MG63 (cell line): ENCODE measurements around the gene PEX3. TPM values are rescaled to one million over a fixed set of nuclear protein-coding genes. Genes with fewer than 3 reads are reported as not detected.
"Not testable (repeated sequence)": the region's sequence is repeated elsewhere in the genome, so short reads cannot be mapped to it uniquely, and the experiment has no call there.

Experiments
- DNase-seq: peaks from one replicate; pipeline ENCODE4 v3.0.0-alpha.2; 2020
- H3K27me3 ChIP-seq: fragments of 250-450 bp; sonication (Bioruptor Pico); 2 replicates; pipeline ENCODE4 v1.5.1; 2020; ENCODE audit warnings: mild to moderate bottlenecking, moderate library complexity
- H3K36me3 ChIP-seq: fragments of 250-450 bp; sonication (Bioruptor Pico); 2 replicates; pipeline ENCODE4 v1.5.1; 2020; ENCODE audit warnings: mild to moderate bottlenecking, moderate library complexity
- H3K4me3 ChIP-seq: fragments of 250-450 bp; sonication (Bioruptor Pico); 2 replicates; pipeline ENCODE4 v1.5.1; 2020; ENCODE audit warnings: mild to moderate bottlenecking, moderate library complexity
- H3K9me3 ChIP-seq: fragments of 250-450 bp; sonication (Bioruptor Pico); 2 replicates; pipeline ENCODE4 v1.5.1; 2020; ENCODE audit warnings: mild to moderate bottlenecking, moderate library complexity
- total RNA-seq: library from RNA; depleted of rRNA; stranded (reverse); fragments of >200 nt; shearing (Covaris generic); gene quantifications from 2 replicates; pipeline ENCODE4 v1.2.3, GENCODE V29; 2014; ENCODE audit warnings: low replicate concordance

PEX3 gene
- total RNA-seq, 1 experiment from 2014 or later: 13.6 TPM

- H3K9me3 ChIP-seq: no peaks in the 10 kb centered on the region
- DNase-seq: peak; percentile 2
Observed at GRCh38 chr6:143485967-143486366, 35.4 kb downstream of the PEX3 start.

DNA sequence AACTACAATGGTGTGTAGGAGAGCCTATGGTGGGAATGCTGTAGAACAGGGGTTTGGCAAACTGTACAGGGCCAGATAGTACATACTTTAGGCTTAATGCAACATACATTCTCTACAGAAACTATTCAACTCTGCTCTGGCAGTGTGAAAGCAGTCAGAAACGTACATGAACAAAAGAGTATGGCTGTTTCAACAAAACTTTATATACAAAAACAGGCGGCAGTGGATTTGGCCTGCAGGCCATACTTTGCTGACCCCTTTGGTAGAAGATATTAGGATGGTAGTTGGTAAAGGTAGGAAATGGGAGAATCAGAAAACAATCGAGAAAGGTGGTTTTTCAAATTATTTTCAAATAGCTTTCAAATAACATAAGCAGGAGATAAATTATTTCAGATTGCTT, 36.1 kb downstream of the PEX3 start:
- no peak for DNase-seq
- Histone ChIP-seq H3K36me3 (no peaks in the 10 kb centered on the region), H3K27me3 (no peaks in the 10 kb centered on the region), H3K9me3 (no peaks in the 10 kb centered on the region), H3K4me3 (no peak overlapping the region)

More at GRCh38 chr6:143485967-143486366, 35.4 kb downstream of the PEX3 start:
- no peaks in the 10 kb centered on the region for H3K36me3 ChIP-seq
- no peak overlapping the region for H3K4me3 ChIP-seq
- H3K27me3 ChIP-seq: no peaks in the 10 kb centered on the region

GRCh38 chr6:143490244-143490643, 39.6 kb downstream of the PEX3 start:
- H3K27me3 ChIP-seq: no peaks in the 10 kb centered on the region
- H3K36me3 ChIP-seq: peaks cover 15% of the 10 kb centered on the region
- no peak for DNase-seq
- no peaks in the 10 kb centered on the region for H3K9me3 ChIP-seq
- H3K4me3 ChIP-seq: no peak overlapping the region

DNA sequence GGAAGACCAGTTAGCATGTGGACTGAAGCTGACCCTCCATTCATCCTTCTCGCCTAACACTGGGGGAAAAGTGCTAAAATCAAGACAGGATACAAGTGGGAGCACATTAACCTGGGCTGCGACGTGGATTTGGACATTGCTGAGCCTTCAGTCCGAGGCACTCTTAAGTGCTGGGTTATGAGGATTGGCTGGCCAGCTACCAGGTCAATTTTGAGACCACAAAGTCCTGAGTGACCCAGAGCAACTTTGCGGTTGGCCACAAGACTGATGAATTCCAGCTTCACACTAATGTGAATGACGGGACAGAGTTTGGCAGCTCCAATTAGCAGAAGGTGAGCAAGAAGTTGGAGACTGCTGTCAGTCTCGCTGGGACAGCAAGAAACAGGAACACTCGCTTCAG, 40.2 kb downstream of the PEX3 start:
- H3K36me3 ChIP-seq: peaks cover 20% of the 10 kb centered on the region
- no peak overlapping the region for H3K4me3 ChIP-seq
- H3K27me3 ChIP-seq: no peaks in the 10 kb centered on the region
- H3K9me3 ChIP-seq: no peaks in the 10 kb centered on the region
- no peak for DNase-seq

GRCh38 chr6:143496974-143497373, 46.4 kb downstream of the PEX3 start:
- Histone ChIP-seq H3K9me3 (no peaks in the 10 kb centered on the region), H3K4me3 (no peak overlapping the region), H3K36me3 (peaks cover 55% of the 10 kb centered on the region), H3K27me3 (no peaks in the 10 kb centered on the region)
- DNase-seq: no peak

GRCh38 chr6:143498428-143498827, 47.8 kb downstream of the PEX3 start:
- H3K4me3 ChIP-seq: no peak overlapping the region
- peaks cover 68% of the 10 kb centered on the region for H3K36me3 ChIP-seq
- no peaks in the 10 kb centered on the region for H3K9me3 ChIP-seq
- DNase-seq: no peak
- H3K27me3 ChIP-seq: no peaks in the 10 kb centered on the region

GRCh38 chr6:143501851-143502250, 51.2 kb downstream of the PEX3 start:
- Histone ChIP-seq H3K27me3 (no peaks in the 10 kb centered on the region), H3K9me3 (no peaks in the 10 kb centered on the region), H3K4me3 (no peak overlapping the region), H3K36me3 (peaks cover 69% of the 10 kb centered on the region)
- DNase-seq: no peak

GRCh38 chr6:143504369-143504768, 53.8 kb downstream of the PEX3 start:
- Histone ChIP-seq H3K9me3 (no peaks in the 10 kb centered on the region), H3K4me3 (no peak overlapping the region), H3K36me3 (peaks cover 80% of the 10 kb centered on the region), H3K27me3 (no peaks in the 10 kb centered on the region)
- DNase-seq: no peak

DNA sequence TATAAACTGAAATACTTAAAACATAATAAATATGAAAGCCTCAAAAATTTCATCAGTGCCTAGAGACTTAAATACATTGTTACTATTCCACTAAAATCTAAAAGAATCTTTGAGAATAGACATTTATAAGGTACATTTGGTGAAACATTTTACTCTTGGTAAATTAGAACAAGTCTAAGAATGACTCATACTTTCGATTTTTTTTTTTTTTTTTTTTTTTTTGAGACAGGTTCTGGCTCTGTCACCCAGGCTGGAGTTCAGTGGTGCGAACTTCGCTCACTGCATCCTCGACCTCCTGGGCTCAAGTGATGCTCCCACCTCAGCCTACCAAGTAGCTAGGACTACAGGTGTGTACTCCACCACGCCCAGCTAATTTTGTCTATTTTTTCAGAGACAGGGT, 54.5 kb downstream of the PEX3 start:
- Histone ChIP-seq H3K27me3 (no peaks in the 10 kb centered on the region), H3K4me3 (no peak overlapping the region), H3K36me3 (peaks cover 81% of the 10 kb centered on the region), H3K9me3 (no peaks in the 10 kb centered on the region)
- DNase-seq: no peak

- Histone ChIP-seq H3K4me3 (no peak overlapping the region), H3K36me3 (peaks cover 80% of the 10 kb centered on the region), H3K27me3 (no peaks in the 10 kb centered on the region), H3K9me3 (no peaks in the 10 kb centered on the region)
- no peak for DNase-seq
Observed at GRCh38 chr6:143505537-143505936, 54.9 kb downstream of the PEX3 start.

GRCh38 chr6:143506199-143506598, 55.6 kb downstream of the PEX3 start:
- DNase-seq: no peak
- no peak overlapping the region for H3K4me3 ChIP-seq
- no peaks in the 10 kb centered on the region for H3K27me3 ChIP-seq
- H3K36me3 ChIP-seq: peaks cover 73% of the 10 kb centered on the region
- no peaks in the 10 kb centered on the region for H3K9me3 ChIP-seq

- DNase-seq: no peak
- H3K9me3 ChIP-seq: no peaks in the 10 kb centered on the region
- peaks cover 69% of the 10 kb centered on the region for H3K36me3 ChIP-seq
- H3K4me3 ChIP-seq: no peak overlapping the region
- no peaks in the 10 kb centered on the region for H3K27me3 ChIP-seq
Observed at GRCh38 chr6:143506620-143507019, 56.0 kb downstream of the PEX3 start.

DNA sequence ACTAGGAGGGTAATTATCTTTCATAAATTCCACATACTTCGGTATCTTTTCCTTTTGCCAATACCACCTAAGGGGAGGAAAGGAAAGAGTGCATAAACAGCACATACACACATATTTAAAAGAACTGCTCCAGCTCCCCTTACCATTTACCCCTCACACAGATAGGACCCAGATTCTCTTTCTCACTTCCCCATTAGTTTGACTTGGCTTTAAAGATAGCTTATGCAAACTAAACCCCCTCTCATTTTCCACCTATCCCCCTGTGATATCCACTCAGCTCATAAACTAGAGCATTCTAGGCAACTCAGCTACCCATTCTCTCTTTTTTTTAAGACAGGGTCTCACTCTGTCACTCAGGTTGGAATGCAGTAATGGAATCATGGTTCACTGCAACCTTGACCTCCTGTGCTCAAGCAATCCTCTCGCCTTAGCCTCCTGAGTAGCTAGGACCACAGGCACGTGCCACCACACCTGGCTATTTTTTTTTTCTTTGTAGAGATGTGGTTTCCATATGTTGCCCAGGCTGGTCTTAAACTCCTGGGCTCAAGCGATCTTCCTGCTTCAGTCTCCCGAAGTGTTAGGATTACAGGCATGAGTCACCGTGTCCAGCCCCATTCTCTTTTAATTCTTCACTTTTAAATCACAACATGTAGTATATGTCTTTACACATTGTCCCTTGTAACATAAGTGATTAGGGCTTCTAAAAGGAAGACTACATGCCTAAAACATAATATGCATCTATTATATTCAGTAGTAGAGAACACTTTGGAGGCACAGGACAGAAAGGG, 56.9 kb downstream of the PEX3 start:
- Histone ChIP-seq H3K4me3 (no peak overlapping the region), H3K27me3 (no peaks in the 10 kb centered on the region), H3K9me3 (no peaks in the 10 kb centered on the region), H3K36me3 (peaks cover 62% of the 10 kb centered on the region)
- DNase-seq: no peak

- DNase-seq, H3K9me3 ChIP-seq, H3K27me3 ChIP-seq: not testable (repeated sequence)
- peaks cover 41% of the 10 kb centered on the region for H3K36me3 ChIP-seq
- H3K4me3 ChIP-seq: peak overlapping the region; percentile 84
Observed at GRCh38 chr6:143510326-143510725, 59.7 kb downstream of the PEX3 start.

- Histone ChIP-seq H3K36me3 (peaks cover 33% of the 10 kb centered on the region), H3K4me3 (peak within 1 kb of the TSS; percentile 84), H3K9me3 (no peaks in the 10 kb centered on the region), H3K27me3 (no peaks in the 10 kb centered on the region)
- peak; percentile 93 for DNase-seq
Observed at GRCh38 chr6:143510991-143511891, 60.6 kb downstream of the PEX3 start, which contains the start of gene FUCA2. Gene FUCA2, minus strand, starts transcription at chr6:143511720. Its CDS starts 86 bp downstream, at chr6:143511634.

DNA sequence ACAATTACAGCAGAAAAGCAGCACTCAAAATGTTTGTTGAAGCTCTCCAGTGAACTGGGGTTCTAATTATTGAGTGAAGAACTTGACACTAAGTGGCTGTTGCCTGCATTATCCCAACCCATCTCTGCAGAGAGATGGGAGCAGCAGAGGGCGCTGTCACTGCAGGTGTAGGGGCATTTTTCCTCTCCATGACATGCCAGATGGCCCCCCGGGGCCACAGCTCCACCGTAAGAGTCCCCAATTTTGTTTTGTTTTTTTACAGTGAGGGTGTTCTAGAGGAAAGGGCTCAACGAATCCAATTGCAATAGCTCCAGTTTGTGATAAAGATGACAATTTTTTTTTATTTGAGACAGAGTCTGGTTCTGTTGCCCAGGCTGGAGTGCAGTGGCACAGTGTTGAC, 62.8 kb downstream of the PEX3 start:
- Histone ChIP-seq H3K27me3 (no peaks in the 10 kb centered on the region), H3K4me3 (no peak overlapping the region), H3K36me3 (peaks cover 17% of the 10 kb centered on the region), H3K9me3 (no peaks in the 10 kb centered on the region)
- DNase-seq: no peak

DNA sequence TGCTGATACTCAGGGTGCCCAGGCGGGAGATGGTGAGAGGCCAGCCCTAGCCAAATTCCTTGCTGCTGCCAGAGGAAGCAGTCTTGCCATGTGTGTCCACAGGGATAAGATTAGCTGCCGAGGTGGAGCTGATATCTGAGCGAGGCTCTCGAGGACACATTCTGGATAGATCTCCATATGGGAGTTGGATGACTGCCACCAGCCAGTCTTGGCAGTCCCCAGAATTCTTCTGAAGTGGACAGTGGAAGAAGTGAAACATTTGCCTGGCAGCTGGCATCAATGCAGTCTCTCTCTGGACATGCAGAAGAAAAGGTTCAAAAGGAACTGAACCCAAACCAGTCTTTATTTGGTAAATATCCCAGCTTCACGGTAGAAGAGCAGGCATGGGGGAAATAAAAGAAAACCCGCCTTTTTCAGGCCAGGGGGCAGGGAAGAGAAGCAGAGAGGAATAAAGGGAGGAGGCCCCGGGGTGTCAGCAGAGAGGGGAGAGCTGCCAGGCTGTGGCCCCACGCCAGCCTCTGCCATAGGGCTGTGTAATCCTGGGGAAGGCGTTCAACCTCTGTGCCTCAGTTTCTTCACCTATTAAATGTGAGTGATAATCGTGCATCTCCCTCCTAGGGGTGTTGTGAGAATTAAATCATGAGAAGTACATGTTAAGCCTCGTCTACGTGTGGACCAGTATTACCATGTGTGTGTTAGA, 64.6 kb downstream of the PEX3 start:
- peaks cover 2% of the 10 kb centered on the region for H3K36me3 ChIP-seq
- no peaks in the 10 kb centered on the region for H3K9me3 ChIP-seq
- peak; percentile 72 for DNase-seq
- no peaks in the 10 kb centered on the region for H3K27me3 ChIP-seq
- H3K4me3 ChIP-seq: no peak overlapping the region
